Measurements from ENCODE around the gene OR52E4. TPM values are rescaled to one million over a fixed set of nuclear protein-coding genes. Genes with fewer than 3 reads are reported as not detected.

The OR52E4 gene
- polyA plus RNA-seq, 1 experiment: not detected

DNA sequence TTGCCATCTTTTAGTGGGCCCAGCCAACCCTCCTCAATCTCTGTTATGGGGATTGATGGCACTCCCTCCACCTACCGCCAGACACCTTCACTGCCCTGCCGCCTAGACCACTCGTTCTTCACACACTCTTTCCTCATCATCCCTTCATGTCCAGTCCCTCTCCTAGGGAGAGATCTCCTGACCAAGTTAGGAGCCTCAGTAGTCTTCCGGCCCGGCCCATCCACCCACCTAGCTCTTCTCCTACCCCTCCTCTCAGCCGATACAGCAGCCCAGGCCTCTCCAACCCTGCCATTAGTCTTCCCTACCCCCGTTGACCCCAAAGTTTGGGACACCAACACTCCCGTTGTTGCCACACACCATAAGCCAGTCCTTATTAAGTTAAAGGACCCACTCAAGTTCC is 50.6 kb downstream of the OR52E4 start:
- POLR2A ChIA-PET: no interaction called here
- no peak for DNase-seq (ENCODE audit: low read depth)
- CTCF ChIA-PET: no interaction called here
- TF ChIP-seq, protein P1, sequence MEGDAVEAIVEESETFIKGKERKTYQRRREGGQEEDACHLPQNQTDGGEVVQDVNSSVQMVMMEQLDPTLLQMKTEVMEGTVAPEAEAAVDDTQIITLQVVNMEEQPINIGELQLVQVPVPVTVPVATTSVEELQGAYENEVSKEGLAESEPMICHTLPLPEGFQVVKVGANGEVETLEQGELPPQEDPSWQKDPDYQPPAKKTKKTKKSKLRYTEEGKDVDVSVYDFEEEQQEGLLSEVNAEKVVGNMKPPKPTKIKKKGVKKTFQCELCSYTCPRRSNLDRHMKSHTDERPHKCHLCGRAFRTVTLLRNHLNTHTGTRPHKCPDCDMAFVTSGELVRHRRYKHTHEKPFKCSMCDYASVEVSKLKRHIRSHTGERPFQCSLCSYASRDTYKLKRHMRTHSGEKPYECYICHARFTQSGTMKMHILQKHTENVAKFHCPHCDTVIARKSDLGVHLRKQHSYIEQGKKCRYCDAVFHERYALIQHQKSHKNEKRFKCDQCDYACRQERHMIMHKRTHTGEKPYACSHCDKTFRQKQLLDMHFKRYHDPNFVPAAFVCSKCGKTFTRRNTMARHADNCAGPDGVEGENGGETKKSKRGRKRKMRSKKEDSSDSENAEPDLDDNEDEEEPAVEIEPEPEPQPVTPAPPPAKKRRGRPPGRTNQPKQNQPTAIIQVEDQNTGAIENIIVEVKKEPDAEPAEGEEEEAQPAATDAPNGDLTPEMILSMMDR (IDR thresholded peaks at IDR 0.05; ENCODE audit: insufficient read depth, low read depth, low read length): no peak
- H3K4me3 ChIP-seq (ENCODE audit: low read depth, low read length): no peak overlapping the region
- no peaks in the 10 kb centered on the region for H3K27me3 ChIP-seq (ENCODE audit: control insufficient read depth, insufficient read depth, low read length)
- H3K36me3 ChIP-seq (ENCODE audit: control insufficient read depth, insufficient read depth, low read length): no peaks in the 10 kb centered on the region

DNA sequence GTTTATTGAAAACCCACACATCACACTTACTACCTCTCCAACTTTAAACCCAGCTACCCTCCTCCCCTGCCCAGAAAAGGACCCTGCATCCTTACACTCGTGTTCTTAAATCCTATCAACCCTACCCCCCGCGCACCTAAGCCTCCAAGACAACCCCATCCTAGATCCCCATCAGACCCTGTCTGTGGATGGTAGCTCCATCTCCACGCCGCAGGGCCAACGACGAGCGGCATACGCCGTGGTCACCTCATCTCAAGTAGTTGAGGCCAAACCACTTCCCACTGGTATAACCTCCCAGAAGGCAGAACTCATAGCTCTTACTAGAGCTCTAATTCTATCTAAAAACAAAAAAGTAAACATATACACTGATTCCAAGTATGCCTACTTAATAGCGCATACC is 52.2 kb downstream of the OR52E4 start:
- no peak overlapping the region for H3K4me3 ChIP-seq (ENCODE audit: low read depth, low read length)
- no peaks in the 10 kb centered on the region for H3K27me3 ChIP-seq (ENCODE audit: control insufficient read depth, insufficient read depth, low read length)
- ChIA-PET POLR2A (no interaction called here), CTCF (no interaction called here)
- no peak for DNase-seq (ENCODE audit: low read depth)
- H3K36me3 ChIP-seq (ENCODE audit: control insufficient read depth, insufficient read depth, low read length): no peaks in the 10 kb centered on the region
- TF ChIP-seq, protein P1 (IDR thresholded peaks at IDR 0.05; ENCODE audit: insufficient read depth, low read depth, low read length): no peak

DNA sequence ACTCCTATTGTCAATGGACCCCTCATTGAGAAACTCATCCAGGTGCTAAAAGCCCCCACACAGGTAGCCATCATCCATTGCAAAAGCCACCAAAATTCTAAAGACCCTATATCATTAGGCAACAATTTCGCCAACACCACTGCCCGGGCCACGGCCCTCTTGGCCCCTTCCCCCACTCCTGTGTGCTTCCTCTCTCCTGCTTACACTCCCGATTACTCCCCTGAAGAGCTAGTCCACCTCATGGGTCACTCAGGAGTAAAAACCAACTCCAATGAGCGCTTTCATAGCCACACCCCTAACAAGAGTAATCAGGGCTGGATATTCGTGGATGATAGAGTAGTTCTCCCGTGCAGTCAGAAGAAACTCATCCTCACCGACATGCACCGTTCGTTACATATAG is 52.7 kb downstream of the OR52E4 start:
- Histone ChIP-seq H3K4me3 (ENCODE audit: low read depth, low read length) (no peak overlapping the region), H3K27me3 (ENCODE audit: control insufficient read depth, insufficient read depth, low read length) (no peaks in the 10 kb centered on the region), H3K36me3 (ENCODE audit: control insufficient read depth, insufficient read depth, low read length) (no peaks in the 10 kb centered on the region)
- DNase-seq (ENCODE audit: low read depth): no peak
- POLR2A ChIA-PET: no interaction called here
- CTCF ChIA-PET: no interaction called here
- TF ChIP-seq, protein P1 (IDR thresholded peaks at IDR 0.05; ENCODE audit: insufficient read depth, low read depth, low read length): no peak

Other genes starting within 250 kb of the OR52E4 start
- 19.1 and 21.2 TPM in 2 replicates for gene TRIM5, start 195.6 kb upstream of the OR52E4 start, polyA plus RNA-seq (2011; rRNA removed)
- 58.2 and 74.9 TPM in 2 replicates for gene TRIM22, start 190.8 kb upstream of the OR52E4 start, polyA plus RNA-seq (2011; rRNA removed)
- not detected in 2 replicates for gene OR56B1, start 144.2 kb upstream of the OR52E4 start, polyA plus RNA-seq (2011; rRNA removed)
- 0.07 TPM in 1 of 2 replicates, not detected in the other for gene OR52N4, start 126.4 kb upstream of the OR52E4 start, polyA plus RNA-seq (2011; rRNA removed)
- not detected in 2 replicates for gene OR52N5, start 97.3 kb upstream of the OR52E4 start, polyA plus RNA-seq (2011; rRNA removed)
- gene OR52N1, start 89.4 kb upstream of the OR52E4 start, polyA plus RNA-seq (2011; rRNA removed): not detected in 2 replicates
- not detected in 2 replicates for gene OR52N2, start 71.7 kb upstream of the OR52E4 start, polyA plus RNA-seq (2011; rRNA removed)
- gene OR52E6, start 38.7 kb upstream of the OR52E4 start, polyA plus RNA-seq (2011; rRNA removed): not detected in 2 replicates
- gene OR52E8, start 22.9 kb upstream of the OR52E4 start, polyA plus RNA-seq (2011; rRNA removed): not detected in 2 replicates
- gene OR52E5, start 12.6 kb downstream of the OR52E4 start, polyA plus RNA-seq (2011; rRNA removed): not detected in 2 replicates
- gene OR56A3, start 61.6 kb downstream of the OR52E4 start, polyA plus RNA-seq (2011; rRNA removed): not detected in 2 replicates
- gene OR56A5, start 87.9 kb downstream of the OR52E4 start, polyA plus RNA-seq (2011; rRNA removed): not detected in 2 replicates
- gene OR52L1, start 106.4 kb downstream of the OR52E4 start, polyA plus RNA-seq (2011; rRNA removed): not detected in 2 replicates
- gene OR56A4, start 126.3 kb downstream of the OR52E4 start, polyA plus RNA-seq (2011; rRNA removed): not detected in 2 replicates
- not detected in 2 replicates for gene OR56A1, start 150.1 kb downstream of the OR52E4 start, polyA plus RNA-seq (2011; rRNA removed)
- gene OR56B4, start 227.1 kb downstream of the OR52E4 start, polyA plus RNA-seq (2011; rRNA removed): not detected in 2 replicates

Data from BJ (cell line).